HepG2 (cell line): ENCODE measurements around the gene PANK3. TPM values are rescaled to one million over a fixed set of nuclear protein-coding genes. Genes with fewer than 3 reads are reported as not detected.

Experiments used
- ATAC-seq: fragments of 200-7000 bp; cut with Tn5 transposase; 3 replicates; pipeline ENCODE4 v1.9.1; 2020; ENCODE audit warnings: mild to moderate bottlenecking, moderate library complexity
- BruUV-seq: library from RNA; stranded (reverse); fragments of 400-500 nt; replicated peaks from 2 replicates; lab custom pipeline; 2021; lab: Mats Ljungman, UMichigan
- CTCF ChIA-PET: fragments of 300-600 bp; formaldehyde crosslinking; extraction: SDS; loops from one replicate; lab custom pipeline; 2021; ENCODE audit warnings: low total read pairs, inconsistent platforms, low intra/inter-chr PET ratio; lab: Yijun Ruan, JAX
- POLR2A ChIA-PET: fragments of 350-600 bp; sonication (Branson Sonifier 250); formaldehyde crosslinking; loops from one replicate; lab custom pipeline; 2020; ENCODE audit warnings: antibody characterized with exemption, inconsistent platforms; lab: Yijun Ruan, JAX
- DNase-seq: peaks from one replicate; pipeline ENCODE4 v3.0.0-alpha.2; 2015; ENCODE audit warnings: low spot score
- FAIRE-seq: peaks from 3 replicates; lab custom pipeline; 2011; peaks lifted over from hg19 to GRCh38; lab: Jason Lieb, UNC
- H2AFZ ChIP-seq: one replicate; pipeline ENCODE4 v1.6.1; 2011; ENCODE audit warnings: low read length, inconsistent platforms
- H3K27ac ChIP-seq: fragments of 300-600 bp; 3 replicates; pipeline ENCODE4 v1.8.0; 2011; ENCODE audit warnings: mixed run types, mild to moderate bottlenecking, mixed read lengths, low read length, inconsistent platforms; ENCODE audit not compliant: insufficient read depth; ENCODE audit errors: extremely low read length
- H3K27me3 ChIP-seq, 2 experiments: fragments of 200-600 bp in 1 of 2; 2 replicates in 1 of 2; 3 replicates in 1 of 2; pipeline versions ENCODE4 v1.6.0 to v1.8.0; 2011; ENCODE audit warnings: low read length in 2 of 2, mild to moderate bottlenecking in 2 of 2, moderate library complexity in 2 of 2, inconsistent platforms in 1 of 2; ENCODE audit not compliant: insufficient read depth in 2 of 2, control insufficient read depth in 1 of 2
- H3K36me3 ChIP-seq, 2 experiments: fragments of 200-600 bp in 1 of 2; replicated peaks in 1 of 2; 2 replicates in 1 of 2; 3 replicates in 1 of 2; pipeline versions ENCODE4 v1.5.1 to v1.8.0; 2011; ENCODE audit warnings: low read length in 2 of 2, inconsistent platforms in 1 of 2; ENCODE audit not compliant: insufficient read depth in 2 of 2, control insufficient read depth in 1 of 2
- H3K4me1 ChIP-seq: 2 replicates; pipeline ENCODE4 v1.5.1; 2012; ENCODE audit warnings: low read length, inconsistent platforms; ENCODE audit not compliant: insufficient read depth
- H3K4me2 ChIP-seq: 2 replicates; pipeline ENCODE4 v1.6.0; 2011; ENCODE audit warnings: low read depth, low read length, inconsistent platforms
- H3K4me3 ChIP-seq, 3 experiments: fragments of 200-600 bp in 1 of 3; sonication (generic), shearing (Covaris generic) in 1 of 3; replicated peaks in 1 of 3; 2 replicates each; pipeline ENCODE4 v1.5.1; 2011 to 2016; ENCODE audit warnings: low read length in 3 of 3, inconsistent platforms in 2 of 3, low read depth in 2 of 3, mild to moderate bottlenecking in 2 of 3, control low read depth in 1 of 3, mixed read lengths in 1 of 3; ENCODE audit not compliant: insufficient read depth in 1 of 3
- H3K79me2 ChIP-seq: one replicate; pipeline ENCODE4 v1.6.1; 2011; ENCODE audit warnings: low read length, inconsistent platforms; ENCODE audit not compliant: insufficient read depth
- H3K9ac ChIP-seq: 2 replicates; pipeline ENCODE4 v1.6.0; 2011; ENCODE audit warnings: mild to moderate bottlenecking, low read depth, low read length, inconsistent platforms; ENCODE audit not compliant: insufficient read depth
- H3K9me3 ChIP-seq: 2 replicates; pipeline ENCODE4 v1.5.1; 2012; ENCODE audit warnings: mild to moderate bottlenecking, low read length
- H4K20me1 ChIP-seq: 2 replicates; pipeline ENCODE4 v1.6.0; 2011; ENCODE audit warnings: inconsistent platforms, mild to moderate bottlenecking, low read length, moderate library complexity; ENCODE audit not compliant: insufficient read depth
- ATF6 ChIP-seq: sonication (generic); formaldehyde crosslinking; conservative IDR thresholded peaks from 2 replicates; pipeline ENCODE4 v1.4.0; 2020; ENCODE audit warnings: missing genetic modification reagents
- BRD4 ChIP-seq: sonication (generic); formaldehyde crosslinking; IDR thresholded peaks from 2 replicates; pipeline ENCODE4 v1.4.0; 2020; ENCODE audit warnings: missing genetic modification reagents
- SKIL ChIP-seq: sonication (generic); formaldehyde crosslinking; IDR thresholded peaks from 2 replicates; pipeline ENCODE4 v1.8.0; 2022; ENCODE audit warnings: missing genetic modification reagents, mild to moderate bottlenecking, moderate library complexity, borderline replicate concordance
- ZBTB3 ChIP-seq: sonication (generic); formaldehyde crosslinking; IDR thresholded peaks from 2 replicates; pipeline ENCODE4 v1.4.0; 2020; ENCODE audit warnings: low read depth, mild to moderate bottlenecking, moderate library complexity, missing genetic modification reagents, borderline replicate concordance
- ZNF777 ChIP-seq: sonication (generic); formaldehyde crosslinking; IDR thresholded peaks from 2 replicates; pipeline ENCODE4 v1.4.0; 2020; ENCODE audit warnings: missing genetic modification reagents
- WGBS: methylation state at CpG from one replicate; pipeline ENCODE4 v1.1.6; 2017; ENCODE audit warnings: low lambda C conversion rate; 5-methylcytosine and 5-hydroxymethylcytosine counted together
- in situ Hi-C: cut with HindIII; loops from 2 replicates; pipeline ENCODE4 v1.10.0; 2017; ENCODE audit warnings: low pct_unique_long_range_greater_than_20kb; ENCODE audit not compliant: extremely low pct_ligation_motif_present
- intact Hi-C: fragments of 100-400 bp; cut with micrococcal nuclease; formaldehyde crosslinking; loops from one replicate; pipeline ENCODE4 v1.10.0; 2022; ENCODE audit not compliant: unreplicated experiment
- polyA plus RNA-seq, 8 experiments: library from polyadenylated mRNA; depleted of rRNA in 3 of 8; stranded (reverse) in 7 of 8; unstranded in 1 of 8; fragments of >200 nt; fragmentation: Illumina TruSeq in 4 of 8; extraction: Trizol in 4 of 8; gene quantifications; 2 replicates each; pipeline versions ENCODE4 v1.2.1 to v1.2.3, GENCODE V29; 2011 to 2016; ENCODE audit warnings: low read depth in 4 of 8, missing spikeins in 1 of 8, mixed read lengths in 1 of 8; ENCODE audit not compliant: insufficient read depth in 1 of 8
- total RNA-seq, 5 experiments: library from RNA; depleted of rRNA; stranded (reverse); fragments of >200 nt; fragmentation: Illumina TruSeq; extraction: Trizol; gene quantifications; 2 replicates each; pipeline ENCODE4 v1.2.3, GENCODE V29; 2016; ENCODE audit warnings: low read depth in 1 of 5
- TF ChIP-seq, protein P1 (sequence below): IDR thresholded peaks from 2 replicates; pipeline ENCODE4 v1.6.1; 2016; ENCODE audit warnings: mild to moderate bottlenecking
- TF ChIP-seq, protein P2 (sequence below): sonication (generic); formaldehyde crosslinking; IDR thresholded peaks from 2 replicates; pipeline ENCODE4 v1.5.1; 2020; ENCODE audit warnings: mild to moderate bottlenecking, missing genetic modification reagents, moderate library complexity

The PANK3 gene
- total and polyA plus RNA-seq, 2 of the 13 experiments (the other 11 are each of a cell fraction or from before 2014, with no cell fraction given), result 26.9 to 69.5 TPM

DNA sequence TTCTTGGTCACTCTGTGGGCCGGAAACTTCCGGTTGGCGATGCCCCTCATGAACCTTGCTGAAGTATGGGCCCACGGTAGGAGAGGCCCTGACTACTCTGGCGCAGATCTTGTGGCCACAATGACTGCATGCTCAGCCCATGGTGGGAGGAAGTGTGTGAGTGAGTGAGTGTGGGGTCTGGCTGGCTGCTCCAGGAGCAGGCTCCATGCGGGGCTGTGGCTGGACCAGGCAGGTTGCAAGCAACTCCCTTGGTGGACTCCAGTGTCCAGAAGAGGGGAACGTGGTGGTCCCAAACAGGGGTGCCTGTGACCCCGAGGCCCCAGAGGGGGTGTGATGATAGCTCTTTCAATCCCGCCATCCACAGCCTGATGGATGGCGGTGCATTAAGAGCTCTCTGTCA, 35.5 kb upstream of the PANK3 start:
- H3K9me3 ChIP-seq, result no peaks in the 10 kb centered on the region
- in situ Hi-C loops (no loop called here), intact Hi-C loops (no loop called here)
- no peak overlapping the region for H3K9ac ChIP-seq
- TF ChIP-seq ZNF777 (CRISPR knock-in tag) (no peak), ZBTB3 (no peak), ATF6 (no peak), SKIL (CRISPR knock-in tag) (no peak), BRD4 (CRISPR knock-in tag) (no peak)
- TF ChIP-seq, protein P1, sequence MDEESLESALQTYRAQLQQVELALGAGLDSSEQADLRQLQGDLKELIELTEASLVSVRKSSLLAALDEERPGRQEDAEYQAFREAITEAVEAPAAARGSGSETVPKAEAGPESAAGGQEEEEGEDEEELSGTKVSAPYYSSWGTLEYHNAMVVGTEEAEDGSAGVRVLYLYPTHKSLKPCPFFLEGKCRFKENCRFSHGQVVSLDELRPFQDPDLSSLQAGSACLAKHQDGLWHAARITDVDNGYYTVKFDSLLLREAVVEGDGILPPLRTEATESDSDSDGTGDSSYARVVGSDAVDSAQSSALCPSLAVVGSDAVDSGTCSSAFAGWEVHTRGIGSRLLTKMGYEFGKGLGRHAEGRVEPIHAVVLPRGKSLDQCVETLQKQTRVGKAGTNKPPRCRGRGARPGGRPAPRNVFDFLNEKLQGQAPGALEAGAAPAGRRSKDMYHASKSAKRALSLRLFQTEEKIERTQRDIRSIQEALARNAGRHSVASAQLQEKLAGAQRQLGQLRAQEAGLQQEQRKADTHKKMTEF (CRISPR knock-in tag), result no peak
- TF ChIP-seq, protein P2, sequence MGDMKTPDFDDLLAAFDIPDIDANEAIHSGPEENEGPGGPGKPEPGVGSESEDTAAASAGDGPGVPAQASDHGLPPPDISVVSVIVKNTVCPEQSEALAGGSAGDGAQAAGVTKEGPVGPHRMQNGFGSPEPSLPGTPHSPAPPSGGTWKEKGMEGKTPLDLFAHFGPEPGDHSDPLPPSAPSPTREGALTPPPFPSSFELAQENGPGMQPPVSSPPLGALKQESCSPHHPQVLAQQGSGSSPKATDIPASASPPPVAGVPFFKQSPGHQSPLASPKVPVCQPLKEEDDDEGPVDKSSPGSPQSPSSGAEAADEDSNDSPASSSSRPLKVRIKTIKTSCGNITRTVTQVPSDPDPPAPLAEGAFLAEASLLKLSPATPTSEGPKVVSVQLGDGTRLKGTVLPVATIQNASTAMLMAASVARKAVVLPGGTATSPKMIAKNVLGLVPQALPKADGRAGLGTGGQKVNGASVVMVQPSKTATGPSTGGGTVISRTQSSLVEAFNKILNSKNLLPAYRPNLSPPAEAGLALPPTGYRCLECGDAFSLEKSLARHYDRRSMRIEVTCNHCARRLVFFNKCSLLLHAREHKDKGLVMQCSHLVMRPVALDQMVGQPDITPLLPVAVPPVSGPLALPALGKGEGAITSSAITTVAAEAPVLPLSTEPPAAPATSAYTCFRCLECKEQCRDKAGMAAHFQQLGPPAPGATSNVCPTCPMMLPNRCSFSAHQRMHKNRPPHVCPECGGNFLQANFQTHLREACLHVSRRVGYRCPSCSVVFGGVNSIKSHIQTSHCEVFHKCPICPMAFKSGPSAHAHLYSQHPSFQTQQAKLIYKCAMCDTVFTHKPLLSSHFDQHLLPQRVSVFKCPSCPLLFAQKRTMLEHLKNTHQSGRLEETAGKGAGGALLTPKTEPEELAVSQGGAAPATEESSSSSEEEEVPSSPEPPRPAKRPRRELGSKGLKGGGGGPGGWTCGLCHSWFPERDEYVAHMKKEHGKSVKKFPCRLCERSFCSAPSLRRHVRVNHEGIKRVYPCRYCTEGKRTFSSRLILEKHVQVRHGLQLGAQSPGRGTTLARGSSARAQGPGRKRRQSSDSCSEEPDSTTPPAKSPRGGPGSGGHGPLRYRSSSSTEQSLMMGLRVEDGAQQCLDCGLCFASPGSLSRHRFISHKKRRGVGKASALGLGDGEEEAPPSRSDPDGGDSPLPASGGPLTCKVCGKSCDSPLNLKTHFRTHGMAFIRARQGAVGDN (CRISPR knock-in tag), result peak; percentile 22; the same call in 1 of the 2 replicates
- peak overlapping the region; percentile 3 for H3K27ac ChIP-seq
- DNase-seq (no peak), FAIRE-seq (no peak), ATAC-seq (peak; percentile 45)
- no peaks in the 10 kb centered on the region for H3K79me2 ChIP-seq
- no peak overlapping the region for H3K4me2 ChIP-seq
- CTCF ChIA-PET, result no interaction called here
- WGBS, result 93% methylated on average over 6 of the region's 10 CpGs
- H3K4me1 ChIP-seq, result peaks cover 44% of the 10 kb centered on the region
- POLR2A ChIA-PET, result no interaction called here
- BruUV-seq, result no TSS peak
- no peaks in the 10 kb centered on the region for H3K27me3 ChIP-seq
- no peaks in the 10 kb centered on the region for H4K20me1 ChIP-seq
- H2AFZ ChIP-seq, result no peak overlapping the region
- H3K36me3 ChIP-seq, result no peaks in the 10 kb centered on the region
- no peak overlapping the region for H3K4me3 ChIP-seq
